ENCODE results near the gene GIGYF2. TPM values are rescaled to one million over a fixed set of nuclear protein-coding genes. Genes with fewer than 3 reads are reported as not detected.

Gene GIGYF2
- total RNA-seq, 2 donors from 2014 or later: 61.2 to 62.7 TPM

DNA sequence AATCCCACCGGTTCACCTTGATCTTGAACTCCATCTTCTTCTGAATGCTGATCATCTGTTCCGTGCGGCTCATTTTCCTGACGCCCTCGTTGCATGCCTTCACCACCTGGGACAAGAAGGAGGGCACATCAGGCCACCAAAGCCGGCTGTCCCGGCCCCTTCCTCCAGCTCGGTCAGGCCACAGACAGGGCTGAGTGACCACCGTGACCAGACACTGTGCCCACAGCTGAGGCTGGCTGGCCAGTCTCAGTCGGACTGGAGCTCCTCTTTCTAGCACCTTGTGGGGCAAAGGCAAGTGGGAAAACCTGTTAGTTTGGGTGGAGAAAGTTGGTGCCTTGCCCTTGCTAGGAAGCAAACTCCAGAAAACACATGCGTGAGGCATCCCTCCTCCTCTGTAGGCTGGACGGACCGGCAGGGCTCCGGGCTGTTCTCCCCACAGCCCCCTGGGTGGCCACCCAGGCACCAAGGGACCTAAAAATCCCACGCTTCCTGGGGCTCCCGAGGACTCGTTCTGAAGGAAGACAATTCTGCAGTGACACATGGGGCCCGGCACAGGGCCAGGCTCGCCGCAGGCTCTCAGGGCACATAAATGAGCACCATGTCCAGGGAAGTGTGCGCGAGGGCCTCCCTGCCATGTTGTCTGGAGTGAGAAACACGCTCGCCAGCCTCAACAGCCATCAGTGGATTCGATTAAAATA lies 188.3 kb downstream of the GIGYF2 start:
- Mint-ChIP-seq H3K4me3 (no peak overlapping the region), H3K4me1 (ENCODE audit: low read depth) (no peaks in the 10 kb centered on the region), H3K27ac (no peak overlapping the region), H3K27me3 (ENCODE audit: low read depth) (peaks cover 2% of the 10 kb centered on the region), H3K9me3 (no peaks in the 10 kb centered on the region), H3K36me3 (ENCODE audit: insufficient read depth in 2 of 2) (no peaks in the 10 kb centered on the region)
- ATAC-seq (replicated peaks in 1 of 2) (no peak), DNase-seq (no peak)

DNA sequence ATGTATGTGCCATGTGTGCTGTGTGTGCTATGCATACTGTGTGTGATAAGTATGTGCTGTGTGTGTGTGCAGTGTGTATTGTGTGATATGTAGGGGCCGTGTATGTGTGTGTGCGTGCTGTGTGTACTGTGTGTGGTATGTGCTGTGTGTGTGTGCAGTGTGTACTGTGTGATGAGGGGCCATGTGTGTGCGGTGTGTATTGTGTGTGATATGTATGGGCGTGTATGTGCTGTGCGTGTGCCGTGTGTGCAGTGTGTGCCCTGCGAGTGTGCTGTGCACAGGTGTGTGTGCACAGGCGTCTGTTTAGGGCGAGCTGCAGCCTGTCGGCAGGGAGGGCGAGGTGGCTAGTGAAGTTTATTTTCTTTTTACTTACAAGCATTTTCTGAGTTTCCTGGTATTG lies 189.0 kb downstream of the GIGYF2 start:
- peaks cover 9% of the 10 kb centered on the region for H3K27me3 Mint-ChIP-seq (ENCODE audit: low read depth)

DNA sequence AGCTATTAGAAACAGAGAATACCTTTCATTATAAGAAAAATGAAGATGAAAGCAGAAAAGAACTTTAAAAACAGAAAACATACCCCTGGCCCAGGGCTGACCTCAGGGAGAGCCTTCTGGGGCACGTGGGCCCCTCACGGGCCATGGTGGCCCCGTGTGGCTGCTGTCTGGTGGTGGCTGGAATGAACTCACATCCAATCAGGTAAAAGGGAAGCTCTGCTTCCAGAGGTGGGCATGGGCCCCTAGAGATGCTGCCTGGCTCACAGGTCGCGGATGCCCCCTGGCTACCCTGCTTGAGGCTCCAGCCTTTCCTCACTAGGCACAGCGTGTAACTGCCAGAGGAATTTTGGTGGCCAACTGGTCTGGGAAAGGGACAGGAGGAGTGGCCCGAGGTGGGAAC lies 189.5 kb downstream of the GIGYF2 start:
- Mint-ChIP-seq H3K9me3 (no peaks in the 10 kb centered on the region), H3K27me3 (ENCODE audit: low read depth) (peaks cover 13% of the 10 kb centered on the region), H3K36me3 (ENCODE audit: insufficient read depth in 2 of 2) (no peaks in the 10 kb centered on the region), H3K4me3 (no peak overlapping the region), H3K27ac (no peak overlapping the region), H3K4me1 (ENCODE audit: low read depth) (peaks cover 8% of the 10 kb centered on the region)
- ATAC-seq (replicated peaks in 1 of 2): no peak
- DNase-seq: no peak

More for the DNA sequence above, 189.0 kb downstream of the GIGYF2 start:
- Mint-ChIP-seq H3K4me1 (ENCODE audit: low read depth) (peaks cover 6% of the 10 kb centered on the region), H3K27ac (no peak overlapping the region), H3K4me3 (no peak overlapping the region), H3K9me3 (no peaks in the 10 kb centered on the region), H3K36me3 (ENCODE audit: insufficient read depth in 2 of 2) (no peaks in the 10 kb centered on the region)
- ATAC-seq (replicated peaks in 1 of 2) (no peak), DNase-seq (no peak)

DNA sequence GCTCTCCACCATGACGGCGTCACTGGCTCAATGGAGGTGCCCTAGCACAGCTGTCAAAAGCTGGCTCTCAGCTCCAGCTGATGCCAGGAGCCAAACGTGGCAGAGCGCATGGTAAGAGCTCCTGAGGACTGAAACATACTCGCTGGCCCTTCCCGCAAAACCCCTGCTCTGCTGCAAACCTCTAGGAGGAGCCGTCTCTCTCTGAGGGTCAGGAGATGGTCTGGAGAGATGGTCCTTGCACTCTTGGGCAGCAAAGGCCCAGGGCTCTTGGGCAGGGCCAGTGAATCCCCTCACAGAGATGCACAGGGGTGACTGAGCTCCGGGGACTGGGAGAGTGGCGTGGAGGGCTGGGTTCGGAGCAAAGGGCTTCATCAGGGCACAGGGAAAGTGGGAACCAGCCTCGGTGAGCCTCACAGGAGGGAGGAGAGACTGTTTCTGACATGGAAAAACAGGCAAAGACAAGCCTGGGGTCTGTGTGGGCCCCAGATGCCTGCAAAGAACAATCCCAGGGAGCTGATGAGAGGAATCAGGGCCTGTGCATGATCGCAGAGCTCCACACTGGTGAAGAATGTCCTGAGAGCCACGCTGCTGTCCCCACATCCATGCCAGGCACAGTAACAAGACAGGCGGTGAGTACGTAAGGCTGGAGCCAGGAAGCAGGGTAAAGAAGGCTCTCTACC lies 190.2 kb downstream of the GIGYF2 start:
- ATAC-seq (replicated peaks in 1 of 2) (no peak), DNase-seq (no peak)
- H3K9me3 Mint-ChIP-seq: no peaks in the 10 kb centered on the region
- H3K4me3 Mint-ChIP-seq: no peak overlapping the region
- peaks cover 8% of the 10 kb centered on the region for H3K4me1 Mint-ChIP-seq (ENCODE audit: low read depth)
- peaks cover 20% of the 10 kb centered on the region for H3K27me3 Mint-ChIP-seq (ENCODE audit: low read depth)
- H3K27ac Mint-ChIP-seq: no peak overlapping the region
- H3K36me3 Mint-ChIP-seq (ENCODE audit: insufficient read depth in 2 of 2): no peaks in the 10 kb centered on the region

DNA sequence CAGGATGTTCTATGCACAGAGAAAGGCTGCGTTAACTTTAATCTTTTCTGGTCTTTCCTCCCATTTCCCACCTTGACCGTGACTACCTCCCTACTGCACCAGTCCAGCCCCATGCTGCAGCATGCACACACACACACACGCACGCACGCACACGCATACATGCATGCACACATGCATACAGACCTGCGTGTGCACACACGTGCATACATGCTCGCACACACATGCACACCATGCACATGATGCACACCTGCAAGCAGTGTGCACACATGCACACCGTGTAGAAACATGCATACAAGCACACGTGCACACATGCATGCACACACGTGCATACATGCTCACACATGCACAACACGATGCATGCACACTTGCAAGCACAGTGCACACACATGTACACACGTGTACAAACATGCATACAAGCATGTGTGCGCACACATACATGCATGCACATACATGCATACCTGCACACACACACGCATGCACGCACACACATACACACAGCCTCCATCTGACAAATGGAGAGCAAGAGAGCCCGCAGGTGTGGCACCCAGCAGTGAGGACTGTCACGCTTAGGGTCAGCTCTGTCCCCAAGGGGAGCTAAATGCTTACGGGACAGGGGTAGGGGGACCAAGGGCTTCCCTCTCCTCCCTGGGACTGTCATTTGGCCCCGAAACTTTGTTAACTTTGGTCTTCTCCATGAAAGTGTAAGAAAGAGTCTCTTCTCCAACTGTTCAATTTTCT lies 191.1 kb downstream of the GIGYF2 start:
- Mint-ChIP-seq H3K9me3 (no peaks in the 10 kb centered on the region), H3K36me3 (ENCODE audit: insufficient read depth in 2 of 2) (no peaks in the 10 kb centered on the region), H3K27me3 (ENCODE audit: low read depth) (peaks cover 26% of the 10 kb centered on the region), H3K4me1 (ENCODE audit: low read depth) (peaks cover 8% of the 10 kb centered on the region), H3K27ac (no peak overlapping the region), H3K4me3 (no peak overlapping the region)
- DNase-seq (no peak), ATAC-seq (replicated peaks in 1 of 2) (no peak)

DNA sequence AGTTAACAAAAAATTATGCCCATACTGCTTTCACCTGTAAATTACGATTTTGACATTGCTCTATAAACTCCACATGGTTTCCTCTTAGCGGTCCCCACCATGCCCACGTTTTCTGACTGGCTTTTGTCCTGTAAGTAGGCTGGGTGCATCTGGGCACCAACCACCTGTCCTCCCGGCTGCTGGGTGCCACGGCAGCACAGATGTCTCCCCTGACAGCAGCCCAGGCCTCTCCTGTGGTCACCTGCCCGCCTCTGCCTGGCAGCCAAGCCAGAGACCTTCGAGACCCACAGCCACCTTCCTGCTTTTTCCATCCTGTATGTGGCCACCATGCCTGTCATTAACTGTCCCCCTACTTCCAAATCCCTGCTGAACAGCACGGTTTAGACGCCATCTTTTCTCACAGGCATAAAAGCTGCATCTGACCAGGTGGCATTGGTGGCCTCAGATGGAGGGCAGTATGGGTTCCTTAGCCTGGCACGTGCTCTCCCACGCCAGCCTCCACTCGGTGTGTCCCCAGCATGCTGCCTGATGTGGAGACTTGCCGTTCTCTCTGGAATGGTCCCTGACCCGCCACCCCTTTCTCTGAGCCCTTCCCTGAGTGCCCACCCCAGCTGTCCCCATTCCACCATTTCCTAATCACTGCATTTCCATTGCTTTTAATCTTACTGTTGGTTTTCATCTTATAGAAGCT lies 191.9 kb downstream of the GIGYF2 start:
- ATAC-seq (replicated peaks in 1 of 2) (no peak), DNase-seq (no peak)
- Mint-ChIP-seq H3K36me3 (ENCODE audit: insufficient read depth in 2 of 2) (no peaks in the 10 kb centered on the region), H3K4me1 (ENCODE audit: low read depth) (peaks cover 8% of the 10 kb centered on the region), H3K27ac (no peak overlapping the region), H3K4me3 (no peak overlapping the region), H3K27me3 (ENCODE audit: low read depth) (peaks cover 26% of the 10 kb centered on the region), H3K9me3 (no peaks in the 10 kb centered on the region)

DNA sequence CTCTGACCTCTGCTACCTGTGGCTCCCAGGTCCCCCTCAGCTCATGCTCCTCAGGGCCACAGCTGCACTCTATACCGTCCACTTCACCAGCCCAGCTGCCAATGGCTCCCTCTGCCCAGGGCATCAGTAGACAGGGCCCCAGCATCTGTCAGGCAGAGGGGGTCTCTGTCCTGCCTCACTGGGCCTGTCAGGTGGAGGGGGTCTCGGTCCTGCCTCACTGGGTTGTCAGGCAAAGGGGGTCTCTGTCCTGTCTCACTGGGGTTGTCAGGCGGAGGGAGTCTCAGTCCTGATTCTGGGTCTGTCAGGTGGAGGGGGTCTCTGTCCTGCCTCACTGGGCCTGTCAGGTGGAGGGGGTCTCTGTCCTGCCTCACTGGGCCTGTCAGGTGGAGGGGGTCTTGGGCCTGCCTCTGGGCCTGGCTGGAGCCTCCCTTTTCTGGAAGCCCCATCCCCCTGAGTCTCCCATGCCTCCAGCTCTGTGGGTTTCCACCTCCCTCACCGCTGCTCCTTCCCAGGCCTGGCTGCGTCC lies 192.8 kb downstream of the GIGYF2 start:
- H3K4me3 Mint-ChIP-seq: no peak overlapping the region
- DNase-seq (no peak), ATAC-seq (replicated peaks in 1 of 2) (no peak)
- H3K27me3 Mint-ChIP-seq (ENCODE audit: low read depth): peaks cover 26% of the 10 kb centered on the region
- no peaks in the 10 kb centered on the region for H3K9me3 Mint-ChIP-seq
- no peak overlapping the region for H3K27ac Mint-ChIP-seq
- peaks cover 8% of the 10 kb centered on the region for H3K4me1 Mint-ChIP-seq (ENCODE audit: low read depth)
- no peaks in the 10 kb centered on the region for H3K36me3 Mint-ChIP-seq (ENCODE audit: insufficient read depth in 2 of 2)

DNA sequence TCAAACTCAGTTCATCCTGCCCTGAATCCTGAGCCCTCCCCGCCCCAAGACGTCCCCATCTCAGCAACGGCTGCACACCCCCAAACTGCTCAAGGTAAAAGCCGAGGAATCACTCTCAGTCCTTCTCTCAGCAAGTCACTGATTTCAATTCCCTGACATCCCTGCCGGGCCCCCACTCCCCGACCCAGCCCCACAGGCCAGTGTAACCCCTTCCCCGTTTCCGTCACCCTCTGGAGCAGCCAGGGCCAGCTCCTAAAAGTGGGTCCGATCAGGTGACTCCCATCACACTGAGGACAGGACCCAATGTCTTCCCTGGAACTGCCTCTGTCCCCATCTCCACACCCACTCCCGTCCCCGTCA lies 193.4 kb downstream of the GIGYF2 start:
- H3K4me3 Mint-ChIP-seq: no peak overlapping the region
- H3K4me1 Mint-ChIP-seq (ENCODE audit: low read depth): peaks cover 8% of the 10 kb centered on the region
- ATAC-seq (replicated peaks in 1 of 2) (no peak), DNase-seq (no peak)
- no peak overlapping the region for H3K27ac Mint-ChIP-seq
- H3K27me3 Mint-ChIP-seq (ENCODE audit: low read depth): peaks cover 26% of the 10 kb centered on the region
- no peaks in the 10 kb centered on the region for H3K9me3 Mint-ChIP-seq
- H3K36me3 Mint-ChIP-seq (ENCODE audit: insufficient read depth in 2 of 2): no peaks in the 10 kb centered on the region

DNA sequence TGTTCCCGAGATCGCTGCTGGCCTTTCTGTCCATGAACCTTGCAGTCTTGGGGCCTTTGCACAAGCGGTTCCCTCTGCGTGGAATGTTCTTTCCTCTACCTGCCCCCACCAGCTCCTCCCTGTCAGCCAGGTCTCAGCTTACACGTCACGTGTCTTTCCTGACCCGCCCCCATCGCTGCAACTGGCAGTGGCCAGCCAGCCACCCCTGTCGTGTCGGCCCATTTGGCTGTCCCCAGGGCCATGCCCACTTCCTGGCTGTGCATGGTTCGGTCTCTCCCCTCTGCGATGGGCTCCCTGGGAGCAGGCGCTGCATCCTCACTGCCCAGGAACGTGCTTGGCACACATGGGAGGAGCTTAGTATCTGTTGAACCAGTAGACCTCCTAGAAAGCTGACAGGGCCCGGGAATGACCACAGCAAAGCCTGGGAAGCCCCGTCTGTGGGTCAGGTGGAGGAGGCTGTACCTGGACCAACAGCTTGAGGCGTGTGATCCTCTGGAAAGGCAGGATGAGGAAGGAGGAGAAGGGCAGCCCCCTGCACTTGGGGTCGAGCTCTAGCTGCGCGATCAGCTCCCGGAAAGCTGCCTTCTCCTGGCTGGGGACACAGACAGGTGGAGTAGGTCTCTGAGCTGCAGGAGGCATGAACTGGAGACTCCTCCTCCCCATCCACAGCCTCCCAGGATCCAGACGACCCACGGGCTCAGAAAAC lies 193.9 kb downstream of the GIGYF2 start:
- ATAC-seq (replicated peaks in 1 of 2): no peak
- DNase-seq: no peak
- Mint-ChIP-seq H3K9me3 (no peaks in the 10 kb centered on the region), H3K4me1 (ENCODE audit: low read depth) (peaks cover 11% of the 10 kb centered on the region), H3K27ac (no peak overlapping the region), H3K36me3 (ENCODE audit: insufficient read depth in 2 of 2) (no peaks in the 10 kb centered on the region), H3K27me3 (ENCODE audit: low read depth) (peaks cover 26% of the 10 kb centered on the region), H3K4me3 (no peak overlapping the region)

DNA sequence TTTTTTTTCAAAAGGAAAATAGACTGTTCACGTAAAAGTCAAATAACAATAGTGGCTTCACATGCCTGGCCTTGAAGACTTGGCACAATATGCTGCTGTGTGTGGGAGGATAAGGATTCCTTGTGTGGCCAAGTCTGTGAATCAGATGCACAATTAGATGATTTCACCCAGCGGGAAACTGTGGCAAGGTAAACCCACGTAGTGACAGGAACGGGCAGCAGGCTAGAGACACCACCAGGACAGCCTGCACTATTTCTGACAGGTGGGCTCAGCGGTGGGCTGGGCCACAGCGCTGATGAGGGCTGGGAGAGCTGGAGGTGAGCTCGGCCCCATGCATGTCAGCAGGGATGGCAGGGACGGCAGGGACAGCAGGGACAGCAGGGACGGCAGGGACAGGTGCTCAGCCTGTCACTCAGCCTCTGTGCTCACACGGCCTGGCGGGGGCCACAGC lies 194.5 kb downstream of the GIGYF2 start:
- no peaks in the 10 kb centered on the region for H3K9me3 Mint-ChIP-seq

DNA sequence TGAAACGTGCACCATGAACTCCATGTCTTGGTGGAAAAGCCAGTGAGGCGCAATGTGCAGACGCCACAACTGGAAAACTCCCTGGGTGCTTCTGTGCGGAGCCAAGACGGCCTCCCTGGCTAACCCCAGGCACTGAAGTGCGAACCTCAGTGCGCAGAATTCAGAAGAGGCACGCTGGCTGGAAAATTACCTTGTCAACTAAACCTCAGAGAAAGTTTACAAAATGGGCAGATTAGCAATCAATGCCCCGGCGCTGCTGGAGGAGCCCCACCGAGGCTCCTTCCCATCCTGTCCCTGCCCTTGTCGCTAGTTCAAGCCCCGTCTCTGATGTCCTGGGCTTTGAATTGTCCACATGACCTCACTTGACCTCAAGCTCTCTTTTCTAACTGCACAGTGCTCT lies 195.1 kb downstream of the GIGYF2 start:
- Mint-ChIP-seq H3K27ac (no peak overlapping the region), H3K4me1 (ENCODE audit: low read depth) (peaks cover 14% of the 10 kb centered on the region), H3K4me3 (no peak overlapping the region), H3K9me3 (no peaks in the 10 kb centered on the region), H3K36me3 (ENCODE audit: insufficient read depth in 2 of 2) (no peaks in the 10 kb centered on the region), H3K27me3 (ENCODE audit: low read depth) (peaks cover 26% of the 10 kb centered on the region)
- DNase-seq (no peak), ATAC-seq (replicated peaks in 1 of 2) (no peak)

More for the DNA sequence above, 194.5 kb downstream of the GIGYF2 start:
- H3K4me3 Mint-ChIP-seq: no peak overlapping the region
- peaks cover 14% of the 10 kb centered on the region for H3K4me1 Mint-ChIP-seq (ENCODE audit: low read depth)
- ATAC-seq (replicated peaks in 1 of 2) (no peak), DNase-seq (no peak)
- no peak overlapping the region for H3K27ac Mint-ChIP-seq
- H3K36me3 Mint-ChIP-seq (ENCODE audit: insufficient read depth in 2 of 2): no peaks in the 10 kb centered on the region
- peaks cover 26% of the 10 kb centered on the region for H3K27me3 Mint-ChIP-seq (ENCODE audit: low read depth)

DNA sequence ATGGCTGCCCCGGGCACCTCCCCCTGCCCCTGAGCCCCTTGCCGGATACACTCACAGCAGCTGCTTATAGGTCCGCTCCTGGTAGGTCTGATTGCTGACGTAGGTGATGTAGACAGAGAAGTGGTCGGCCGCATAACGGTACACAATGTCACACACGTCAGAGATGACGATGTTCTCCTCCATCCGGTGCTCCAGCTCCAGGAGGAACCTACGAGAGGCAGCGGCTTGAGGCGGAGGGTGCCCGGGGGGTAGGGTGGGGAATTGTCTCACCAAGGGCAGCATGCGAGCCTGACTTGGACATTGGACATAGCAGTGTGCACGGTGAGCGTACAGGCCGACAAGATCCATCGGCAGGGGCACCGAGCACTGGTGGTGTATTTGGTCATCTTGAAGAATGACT lies 195.7 kb downstream of the GIGYF2 start:
- H3K27me3 Mint-ChIP-seq (ENCODE audit: low read depth): peaks cover 26% of the 10 kb centered on the region
- DNase-seq (no peak), ATAC-seq (replicated peaks in 1 of 2) (no peak)
- H3K27ac Mint-ChIP-seq: no peak overlapping the region
- no peaks in the 10 kb centered on the region for H3K36me3 Mint-ChIP-seq (ENCODE audit: insufficient read depth in 2 of 2)
- H3K4me1 Mint-ChIP-seq (ENCODE audit: low read depth): peaks cover 14% of the 10 kb centered on the region
- no peaks in the 10 kb centered on the region for H3K9me3 Mint-ChIP-seq
- H3K4me3 Mint-ChIP-seq: no peak overlapping the region
